Activated T-cell treated with anti-CD3 and anti-CD28 coated beads for 24 hours (primary cell): Measurements from ENCODE around the gene ACAP3.

Experiments
- DNase-seq: peaks from one replicate; pipeline ENCODE4 v3.0.0-alpha.2; 2020; ENCODE audit warnings: low read depth

The ACAP3 gene

GRCh38 chr1:1307923-1308755, at the start of gene ACAP3, which contains the start of gene PUSL1:
Gene ACAP3 (minus strand): TSS chr1:1307930. CDS start chr1:1307815, 115 bp downstream.
Gene PUSL1 (plus strand): TSS chr1:1308597. CDS start chr1:1308644, 47 bp downstream.
- DNase-seq = peak; percentile 83

- no peak for DNase-seq
Observed at GRCh38 chr1:1356796-1357401, 49.2 kb upstream of the ACAP3 start.

- no peak for DNase-seq
Observed at GRCh38 chr1:1356166-1356795, 48.6 kb upstream of the ACAP3 start.

- DNase-seq = no peak
Observed at GRCh38 chr1:1355416-1355815, 47.7 kb upstream of the ACAP3 start.

GRCh38 chr1:1354271-1355247, 46.8 kb upstream of the ACAP3 start:
- no peak for DNase-seq

GRCh38 chr1:1353389-1354151, 45.8 kb upstream of the ACAP3 start:
- no peak for DNase-seq

GRCh38 chr1:1352786-1353388, 45.2 kb upstream of the ACAP3 start:
- DNase-seq = no peak

GRCh38 chr1:1351511-1352427, 44.0 kb upstream of the ACAP3 start:
- DNase-seq = no peak

- DNase-seq = peak; percentile 50
Observed at GRCh38 chr1:1349256-1350012, 41.7 kb upstream of the ACAP3 start, which contains the start of gene DVL1. Gene DVL1 (minus strand): TSS chr1:1349418. CDS start chr1:1349065, 353 bp downstream.

- no peak for DNase-seq
Observed at GRCh38 chr1:1348420-1349255, 40.9 kb upstream of the ACAP3 start.

GRCh38 chr1:1347663-1348419, 40.1 kb upstream of the ACAP3 start:
- DNase-seq = no peak

- DNase-seq = no peak
Observed at GRCh38 chr1:1347026-1347595, 39.4 kb upstream of the ACAP3 start.

- no peak for DNase-seq
Observed at GRCh38 chr1:1346501-1346890, 38.8 kb upstream of the ACAP3 start.

GRCh38 chr1:1345860-1346500, 38.2 kb upstream of the ACAP3 start:
- no peak for DNase-seq

GRCh38 chr1:1345384-1345783, 37.7 kb upstream of the ACAP3 start:
- no peak for DNase-seq
